ENCODE results near the gene OR51I1.

DNA sequence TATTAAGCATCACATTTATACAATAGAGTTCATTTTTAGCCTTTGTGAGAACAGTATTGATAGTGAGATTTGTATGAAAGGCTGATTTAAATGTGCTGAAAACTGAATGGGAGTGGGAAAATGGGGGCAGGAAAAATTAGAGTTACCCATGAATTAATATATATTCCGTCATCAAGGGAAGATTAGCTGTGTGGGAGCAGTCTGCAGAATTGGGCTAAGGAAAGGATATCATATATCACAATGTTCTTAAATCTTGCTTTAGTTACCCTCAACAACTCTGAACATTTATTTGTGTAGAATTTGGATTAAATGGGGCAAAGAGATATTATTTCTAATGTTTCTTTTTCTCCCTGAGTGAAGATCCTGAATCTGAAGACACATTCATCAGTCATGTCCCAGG is 19.5 kb downstream of the OR51I1 start, which contains the start of gene OR51Q1:
- TF ChIP-seq CTCF (IDR thresholded peaks at IDR 0.05) (no peak), ZFX (IDR thresholded peaks at IDR 0.05; ENCODE audit: borderline replicate concordance) (no peak)

Measured in 22Rv1 (cell line).